ENCODE data around the gene TENT5C. TPM values are rescaled to one million over a fixed set of nuclear protein-coding genes. Genes with fewer than 3 reads are reported as not detected.

Gene TENT5C
- polyA plus RNA-seq, 1 experiment: 1.9 TPM

DNA sequence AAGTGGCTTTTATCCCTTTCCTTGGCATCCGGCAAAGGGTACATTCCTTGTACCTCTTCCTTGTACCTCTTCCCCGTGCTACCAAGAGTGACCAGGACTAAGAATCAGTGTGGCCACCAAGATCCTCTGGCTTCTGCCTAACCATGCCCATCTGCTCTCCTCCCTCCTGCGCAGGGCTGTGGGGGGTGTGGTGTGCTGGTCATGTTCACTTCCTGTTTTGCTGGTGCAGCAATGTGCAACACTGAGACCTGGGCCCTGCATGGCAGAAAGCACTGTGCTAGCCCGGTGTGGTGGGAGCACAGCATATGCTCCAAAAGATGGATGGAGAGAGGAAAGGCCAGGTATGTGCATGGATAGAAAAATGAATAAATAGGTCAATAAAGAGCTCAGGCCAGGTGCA, 33.3 kb upstream of the TENT5C start:
- Histone ChIP-seq H3K27me3 (ENCODE audit: control insufficient read depth, insufficient read depth, low read length) (peaks cover 10% of the 10 kb centered on the region; the same call in 1 of the 2 replicates), H3K4me3 (ENCODE audit: low read depth, low read length) (no peak overlapping the region), H3K36me3 (ENCODE audit: control insufficient read depth, insufficient read depth, low read length) (no peaks in the 10 kb centered on the region)
- TF ChIP-seq, protein P1, sequence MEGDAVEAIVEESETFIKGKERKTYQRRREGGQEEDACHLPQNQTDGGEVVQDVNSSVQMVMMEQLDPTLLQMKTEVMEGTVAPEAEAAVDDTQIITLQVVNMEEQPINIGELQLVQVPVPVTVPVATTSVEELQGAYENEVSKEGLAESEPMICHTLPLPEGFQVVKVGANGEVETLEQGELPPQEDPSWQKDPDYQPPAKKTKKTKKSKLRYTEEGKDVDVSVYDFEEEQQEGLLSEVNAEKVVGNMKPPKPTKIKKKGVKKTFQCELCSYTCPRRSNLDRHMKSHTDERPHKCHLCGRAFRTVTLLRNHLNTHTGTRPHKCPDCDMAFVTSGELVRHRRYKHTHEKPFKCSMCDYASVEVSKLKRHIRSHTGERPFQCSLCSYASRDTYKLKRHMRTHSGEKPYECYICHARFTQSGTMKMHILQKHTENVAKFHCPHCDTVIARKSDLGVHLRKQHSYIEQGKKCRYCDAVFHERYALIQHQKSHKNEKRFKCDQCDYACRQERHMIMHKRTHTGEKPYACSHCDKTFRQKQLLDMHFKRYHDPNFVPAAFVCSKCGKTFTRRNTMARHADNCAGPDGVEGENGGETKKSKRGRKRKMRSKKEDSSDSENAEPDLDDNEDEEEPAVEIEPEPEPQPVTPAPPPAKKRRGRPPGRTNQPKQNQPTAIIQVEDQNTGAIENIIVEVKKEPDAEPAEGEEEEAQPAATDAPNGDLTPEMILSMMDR (IDR thresholded peaks at IDR 0.05; ENCODE audit: insufficient read depth, low read depth, low read length): no peak
- ChIA-PET CTCF (no interaction called here), POLR2A (no interaction called here)
- DNase-seq (ENCODE audit: low read depth): no peak

DNA sequence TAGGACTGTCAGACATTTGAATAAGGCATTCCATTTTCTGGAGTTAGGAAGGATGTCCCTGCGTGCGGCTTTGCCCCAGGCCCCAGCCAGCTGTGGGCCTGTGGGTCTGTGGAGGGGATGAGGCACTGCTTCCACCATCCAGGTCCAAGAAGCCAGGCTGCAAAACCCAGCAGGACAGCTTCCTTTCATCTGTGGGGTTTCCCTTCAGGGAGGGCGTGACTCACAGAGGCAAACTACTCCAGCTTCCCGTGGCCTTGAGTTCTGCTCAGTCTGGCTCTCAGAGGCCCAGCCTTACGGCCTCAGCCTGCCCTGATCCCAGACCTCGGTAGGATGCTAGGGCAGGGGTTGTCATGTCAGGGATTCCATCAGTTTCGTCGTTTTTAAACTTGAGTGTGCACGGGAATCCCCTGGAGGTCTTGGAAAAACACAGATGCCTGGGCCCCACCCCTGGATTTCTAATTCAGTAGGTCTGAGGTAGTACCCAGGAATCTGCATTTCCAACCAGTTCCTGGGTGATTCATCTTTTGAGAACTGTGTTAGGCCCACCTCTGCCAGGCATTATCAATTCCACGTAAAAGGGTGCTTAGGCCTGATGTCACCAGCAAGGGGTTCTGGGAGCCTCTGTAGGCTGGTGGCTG, 32.3 kb upstream of the TENT5C start:
- Histone ChIP-seq H3K36me3 (ENCODE audit: control insufficient read depth, insufficient read depth, low read length) (no peaks in the 10 kb centered on the region), H3K4me3 (ENCODE audit: low read depth, low read length) (no peak overlapping the region), H3K27me3 (ENCODE audit: control insufficient read depth, insufficient read depth, low read length) (peaks cover 8% of the 10 kb centered on the region; the same call in 1 of the 2 replicates)
- ChIA-PET POLR2A (no interaction called here), CTCF (interaction anchor here (1.2 to 1.7 kb wide), 2 partner anchors 14 to 180 kb away, joined by 3 to 4 read pairs; no protein-coding TSS in a partner anchor)
- DNase-seq (ENCODE audit: low read depth): no peak
- TF ChIP-seq, protein P1 (IDR thresholded peaks at IDR 0.05; ENCODE audit: insufficient read depth, low read depth, low read length): no peak

DNA sequence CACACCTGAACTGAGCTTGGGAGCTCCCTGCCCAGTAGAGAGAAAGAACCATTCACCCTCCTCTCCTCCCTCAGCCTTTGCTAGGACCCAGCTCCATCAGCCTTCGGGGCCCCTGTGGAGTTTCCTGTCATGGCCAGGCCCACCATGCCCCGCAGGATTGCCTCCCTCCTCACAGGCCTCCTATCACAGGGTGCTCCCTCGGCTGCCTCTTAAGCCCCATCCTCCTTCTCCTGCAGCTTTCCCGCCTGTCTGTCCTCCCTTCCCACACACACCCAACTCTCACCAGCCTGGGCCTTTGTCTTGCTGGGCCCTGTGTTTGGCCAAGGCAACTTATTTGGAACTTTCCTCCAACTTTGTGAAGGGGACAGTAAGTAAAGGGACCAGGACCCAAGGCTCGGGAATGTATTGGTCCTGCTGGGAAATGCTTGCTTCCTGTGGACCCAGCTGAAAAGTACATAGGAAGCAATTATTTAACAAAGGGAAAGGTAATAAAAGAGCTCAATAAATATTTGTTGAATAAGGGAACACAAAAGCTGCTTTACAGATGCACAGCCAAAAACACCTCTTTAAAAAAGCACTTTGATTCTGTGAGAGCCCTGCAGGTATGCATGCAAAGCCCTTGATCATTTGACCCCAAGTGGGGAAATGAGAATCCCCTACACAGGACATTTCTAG, 31.6 kb upstream of the TENT5C start:
- TF ChIP-seq, protein P1 (IDR thresholded peaks at IDR 0.05; ENCODE audit: insufficient read depth, low read depth, low read length): no peak
- H3K27me3 ChIP-seq (ENCODE audit: control insufficient read depth, insufficient read depth, low read length): 0 out of 2 replicates have a peak, but pooled peaks cover 6% of the 10 kb centered on the region
- H3K36me3 ChIP-seq (ENCODE audit: control insufficient read depth, insufficient read depth, low read length): no peaks in the 10 kb centered on the region
- no peak for DNase-seq (ENCODE audit: low read depth)
- ChIA-PET POLR2A (no interaction called here), CTCF (interaction anchor here (1.1 to 1.7 kb wide), 3 partner anchors 13 to 180 kb away, joined by 3 to 4 read pairs (median 3); no protein-coding TSS in a partner anchor)
- no peak overlapping the region for H3K4me3 ChIP-seq (ENCODE audit: low read depth, low read length)

DNA sequence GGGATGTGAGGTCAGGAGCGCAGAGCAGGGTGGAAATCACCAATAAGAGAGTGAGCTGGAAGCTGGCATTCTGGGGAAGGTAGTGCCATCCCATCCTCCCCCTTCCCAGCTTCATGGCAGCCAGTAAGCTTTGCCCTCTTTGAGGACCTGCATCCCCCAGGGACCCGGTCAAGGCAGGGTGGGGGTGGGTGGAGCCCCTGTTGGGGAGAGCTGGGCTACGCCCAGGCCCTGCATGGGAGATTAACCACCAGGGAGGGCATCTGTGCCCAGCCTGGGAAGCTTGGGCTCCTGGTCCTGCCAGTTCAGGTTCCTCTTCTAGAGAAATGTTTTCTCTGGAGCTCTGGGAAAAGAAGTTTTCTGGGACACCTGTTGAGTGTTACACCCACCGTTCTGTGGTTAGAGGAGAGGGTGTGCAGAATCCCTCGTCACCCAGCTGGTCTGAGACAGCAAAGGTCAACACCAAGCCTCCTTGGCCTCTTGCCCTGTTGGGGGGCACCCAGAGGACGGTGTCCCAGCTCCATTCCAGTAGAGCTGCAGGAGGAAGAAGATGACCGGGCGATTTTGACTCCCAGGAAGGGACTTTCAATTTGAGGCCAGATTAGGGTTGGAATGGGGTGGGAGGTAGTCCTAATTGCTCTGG, 30.1 kb upstream of the TENT5C start:
- Histone ChIP-seq H3K36me3 (ENCODE audit: control insufficient read depth, insufficient read depth, low read length) (no peaks in the 10 kb centered on the region), H3K4me3 (ENCODE audit: low read depth, low read length) (no peak overlapping the region), H3K27me3 (ENCODE audit: control insufficient read depth, insufficient read depth, low read length) (0 out of 2 replicates have a peak, but pooled peaks cover 6% of the 10 kb centered on the region)
- TF ChIP-seq, protein P1 (IDR thresholded peaks at IDR 0.05; ENCODE audit: insufficient read depth, low read depth, low read length): no peak
- no peak for DNase-seq (ENCODE audit: low read depth)
- ChIA-PET POLR2A (no interaction called here), CTCF (interaction anchor here (0.9 to 1.7 kb wide), 3 partner anchors 12 to 179 kb away, joined by 3 to 5 read pairs (median 4); no protein-coding TSS in a partner anchor)

DNA sequence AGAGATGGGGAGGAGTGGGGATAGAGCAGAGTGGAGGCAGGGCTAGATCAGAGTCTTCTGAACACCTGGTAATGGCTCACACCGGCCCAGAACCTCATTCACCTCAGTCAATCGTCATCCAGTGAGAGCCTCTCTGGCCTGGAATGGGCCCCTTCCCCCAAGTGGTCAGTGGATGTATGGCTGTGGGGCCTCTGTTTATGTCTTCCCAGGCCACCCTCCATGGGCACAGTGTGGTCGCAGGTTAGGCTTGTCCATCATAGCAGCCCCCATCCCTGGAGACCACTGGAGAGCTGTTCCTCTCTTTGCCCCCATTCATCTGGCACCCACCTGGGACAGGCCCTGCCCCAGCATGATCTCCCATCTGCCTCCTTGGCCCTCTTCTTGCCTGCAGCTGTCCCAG, 29.6 kb upstream of the TENT5C start:
- POLR2A ChIA-PET: no interaction called here
- TF ChIP-seq, protein P1 (IDR thresholded peaks at IDR 0.05; ENCODE audit: insufficient read depth, low read depth, low read length): no peak

More for the DNA sequence above, 29.6 kb upstream of the TENT5C start:
- CTCF ChIA-PET: interaction anchor here (0.9 to 1.0 kb wide), 2 partner anchors 16 to 178 kb away, joined by 3 to 5 read pairs; no protein-coding TSS in a partner anchor
- no peak overlapping the region for H3K4me3 ChIP-seq (ENCODE audit: low read depth, low read length)
- H3K27me3 ChIP-seq (ENCODE audit: control insufficient read depth, insufficient read depth, low read length): 0 out of 2 replicates have a peak, but pooled peaks cover 3% of the 10 kb centered on the region
- DNase-seq (ENCODE audit: low read depth): no peak
- H3K36me3 ChIP-seq (ENCODE audit: control insufficient read depth, insufficient read depth, low read length): no peaks in the 10 kb centered on the region
